Stimulated activated effector memory CD8-positive, alpha-beta T cell treated with anti-CD3 and anti-CD28 coated beads, Interleukin-12 subunit alpha, Interleukin-12 subunit beta, amount 100 ng/mL, for 72 hours (primary cell): ENCODE data around the gene FXYD7.

Source experiments
- ATAC-seq: fragments of 150-1000 bp; cut with Tn5 transposase; 2 replicates; pipeline ENCODE4 v1.10.0; 2021
- DNase-seq, 2 donors: peaks; one replicate each; pipeline ENCODE4 v3.0.0; 2021 to 2022; ENCODE audit warnings: low spot score in 2 of 2
- H3K27ac Mint-ChIP-seq: one replicate; pipeline ENCODE4 v1.8.0; 2022; ENCODE audit warnings: mild to moderate bottlenecking, mixed read lengths
- H3K36me3 Mint-ChIP-seq: one replicate; pipeline ENCODE4 v1.8.0; 2022; ENCODE audit warnings: mild to moderate bottlenecking, mixed read lengths
- H3K4me1 Mint-ChIP-seq: one replicate; pipeline ENCODE4 v1.8.0; 2022; ENCODE audit warnings: mixed read lengths
- H3K4me3 Mint-ChIP-seq: one replicate; pipeline ENCODE4 v1.8.0; 2022; ENCODE audit warnings: mild to moderate bottlenecking, mixed read lengths
- H3K9me3 Mint-ChIP-seq: one replicate; pipeline ENCODE4 v1.8.0; 2022; ENCODE audit warnings: mixed read lengths

FXYD7 gene

GRCh38 chr19:35105411-35106290 is 37.4 kb upstream of the FXYD7 start:
- ATAC-seq, result peak; percentile 61

GRCh38 chr19:35106291-35106583 is 36.8 kb upstream of the FXYD7 start:
- H3K27ac Mint-ChIP-seq, result no peak overlapping the region

More at GRCh38 chr19:35105411-35106290, 37.4 kb upstream of the FXYD7 start:
- Mint-ChIP-seq H3K9me3 (peaks cover 3% of the 10 kb centered on the region), H3K4me1 (peaks cover 12% of the 10 kb centered on the region), H3K4me3 (no peak overlapping the region), H3K27ac (no peak overlapping the region), H3K36me3 (peaks cover 5% of the 10 kb centered on the region)
- no peak for DNase-seq

GRCh38 chr19:35106898-35107541 is 36.0 kb upstream of the FXYD7 start:
- no peak for DNase-seq
- no peak for ATAC-seq
- Mint-ChIP-seq H3K36me3 (peaks cover 5% of the 10 kb centered on the region), H3K27ac (no peak overlapping the region), H3K9me3 (peaks cover 3% of the 10 kb centered on the region), H3K4me3 (no peak overlapping the region), H3K4me1 (peaks cover 12% of the 10 kb centered on the region)

More at GRCh38 chr19:35106291-35106583, 36.8 kb upstream of the FXYD7 start:
- Mint-ChIP-seq H3K4me1 (peaks cover 12% of the 10 kb centered on the region), H3K9me3 (peaks cover 3% of the 10 kb centered on the region), H3K36me3 (peaks cover 5% of the 10 kb centered on the region), H3K4me3 (no peak overlapping the region)
- no peak for DNase-seq
- ATAC-seq, result no peak

GRCh38 chr19:35107545-35107944 is 35.5 kb upstream of the FXYD7 start:
- DNase-seq (no peak), ATAC-seq (peak; percentile 36)
- H3K36me3 Mint-ChIP-seq, result peaks cover 4% of the 10 kb centered on the region
- H3K9me3 Mint-ChIP-seq, result peaks cover 3% of the 10 kb centered on the region
- no peak overlapping the region for H3K4me3 Mint-ChIP-seq
- H3K4me1 Mint-ChIP-seq, result peaks cover 12% of the 10 kb centered on the region
- no peak overlapping the region for H3K27ac Mint-ChIP-seq

GRCh38 chr19:35108730-35109129 is 34.3 kb upstream of the FXYD7 start:
- H3K9me3 Mint-ChIP-seq, result peaks cover 3% of the 10 kb centered on the region
- peaks cover 7% of the 10 kb centered on the region for H3K4me1 Mint-ChIP-seq
- ATAC-seq (no peak), DNase-seq (no peak)
- no peaks in the 10 kb centered on the region for H3K36me3 Mint-ChIP-seq
- H3K4me3 Mint-ChIP-seq, result no peak overlapping the region
- H3K27ac Mint-ChIP-seq, result peak overlapping the region; percentile 15

- Mint-ChIP-seq H3K27ac (no peak overlapping the region), H3K4me3 (no peak overlapping the region), H3K4me1 (peaks cover 10% of the 10 kb centered on the region), H3K36me3 (no peaks in the 10 kb centered on the region), H3K9me3 (peaks cover 3% of the 10 kb centered on the region)
- ATAC-seq (no peak), DNase-seq (no peak)
Measured at GRCh38 chr19:35109395-35110112, 33.5 kb upstream of the FXYD7 start.

- Mint-ChIP-seq H3K36me3 (no peaks in the 10 kb centered on the region), H3K27ac (no peak overlapping the region), H3K4me3 (no peak overlapping the region), H3K4me1 (peaks cover 15% of the 10 kb centered on the region), H3K9me3 (peaks cover 2% of the 10 kb centered on the region)
- ATAC-seq, result no peak
- DNase-seq, result no peak
Measured at GRCh38 chr19:35110974-35111373, 32.1 kb upstream of the FXYD7 start.

- Mint-ChIP-seq H3K27ac (no peak overlapping the region), H3K4me3 (no peak overlapping the region), H3K9me3 (no peaks in the 10 kb centered on the region), H3K36me3 (no peaks in the 10 kb centered on the region), H3K4me1 (peaks cover 8% of the 10 kb centered on the region)
- ATAC-seq (no peak), DNase-seq (no peak)
Measured at GRCh38 chr19:35112995-35113688, 29.9 kb upstream of the FXYD7 start.

GRCh38 chr19:35114353-35115176 is 28.5 kb upstream of the FXYD7 start:
- Mint-ChIP-seq H3K4me3 (peak overlapping the region; percentile 41), H3K9me3 (no peaks in the 10 kb centered on the region), H3K27ac (no peak overlapping the region), H3K4me1 (peaks cover 8% of the 10 kb centered on the region), H3K36me3 (no peaks in the 10 kb centered on the region)
- ATAC-seq (peak; percentile 78), DNase-seq (peak; percentile 69 to 89)

GRCh38 chr19:35115177-35115951 is 27.7 kb upstream of the FXYD7 start, which contains the start of gene FXYD3:
Gene FXYD3, plus strand, starts transcription at chr19:35115823. Its CDS starts 3,554 bp downstream, at chr19:35119377.
- Mint-ChIP-seq H3K4me3 (peak within 1 kb of the TSS; percentile 41), H3K27ac (no peak within 1 kb of the TSS), H3K9me3 (no peaks in the 10 kb centered on the region), H3K4me1 (peaks cover 8% of the 10 kb centered on the region), H3K36me3 (no peaks in the 10 kb centered on the region)
- ATAC-seq, result no peak
- DNase-seq, result no peak

GRCh38 chr19:35116072-35116801 is 26.8 kb upstream of the FXYD7 start:
- Mint-ChIP-seq H3K4me3 (no peak overlapping the region), H3K9me3 (no peaks in the 10 kb centered on the region)
- DNase-seq, result no peak

GRCh38 chr19:35117116-35117515 is 25.9 kb upstream of the FXYD7 start:
- H3K27ac Mint-ChIP-seq, result no peak overlapping the region

More at GRCh38 chr19:35116072-35116801, 26.8 kb upstream of the FXYD7 start:
- ATAC-seq, result no peak
- no peak overlapping the region for H3K27ac Mint-ChIP-seq
- H3K4me1 Mint-ChIP-seq, result peaks cover 8% of the 10 kb centered on the region
- H3K36me3 Mint-ChIP-seq, result no peaks in the 10 kb centered on the region

GRCh38 chr19:35117799-35118198 is 25.3 kb upstream of the FXYD7 start:
- no peaks in the 10 kb centered on the region for H3K9me3 Mint-ChIP-seq
- H3K27ac Mint-ChIP-seq, result no peak overlapping the region
- H3K4me1 Mint-ChIP-seq, result peaks cover 8% of the 10 kb centered on the region
- no peaks in the 10 kb centered on the region for H3K36me3 Mint-ChIP-seq
- DNase-seq, result no peak
- ATAC-seq, result no peak
- H3K4me3 Mint-ChIP-seq, result no peak overlapping the region

More at GRCh38 chr19:35117116-35117515, 25.9 kb upstream of the FXYD7 start:
- ATAC-seq (no peak), DNase-seq (no peak)
- Mint-ChIP-seq H3K36me3 (no peaks in the 10 kb centered on the region), H3K4me3 (no peak overlapping the region), H3K9me3 (no peaks in the 10 kb centered on the region), H3K4me1 (peaks cover 8% of the 10 kb centered on the region)
